Erythroblast (primary cell): ENCODE results near the gene TENM4.

Experiments used
- GATA1 ChIP-seq: IDR thresholded peaks from 2 replicates; pipeline ENCODE4 v1.6.1; 2011; ENCODE audit warnings: low read depth, mild to moderate bottlenecking, control low read depth, low read length, moderate library complexity
- POLR2A ChIP-seq: IDR thresholded peaks from 2 replicates; pipeline ENCODE4 v1.6.1; 2011; ENCODE audit warnings: mild to moderate bottlenecking, low read length

GRCh38 chr11:78957476-78958245, 483.2 kb downstream of the TENM4 start:
- no peak for TF ChIP-seq POLR2A
- TF ChIP-seq GATA1, result no peak
